BJ (cell line): ENCODE data around the gene EFNA1. TPM values are rescaled to one million over a fixed set of nuclear protein-coding genes. Genes with fewer than 3 reads are reported as not detected.
A peak's percentile ranks its signal among the peaks of the same experiment; 100 is the strongest.

ENCODE experiments used
- CTCF ChIA-PET: fragments of 350-600 bp; formaldehyde crosslinking; extraction: SDS; loops from one replicate; lab custom pipeline; 2021; ENCODE audit warnings: antibody characterized with exemption, inconsistent platforms; lab: Yijun Ruan, JAX
- POLR2A ChIA-PET: fragments of 300-600 bp; sonication (Branson Sonifier 250); formaldehyde crosslinking; extraction: SDS; loops from one replicate; lab custom pipeline; 2021; ENCODE audit warnings: antibody characterized with exemption; lab: Charles Lee
- DNase-seq: peaks from one replicate; pipeline ENCODE4 v3.0.0-alpha.2; 2011; ENCODE audit warnings: low read depth
- H3K27me3 ChIP-seq: 2 replicates; pipeline ENCODE4 v1.6.0; 2011; ENCODE audit warnings: low read length; ENCODE audit not compliant: control insufficient read depth, insufficient read depth
- H3K36me3 ChIP-seq: 2 replicates; pipeline ENCODE4 v1.5.1; 2011; ENCODE audit warnings: low read length; ENCODE audit not compliant: control insufficient read depth, insufficient read depth
- H3K4me3 ChIP-seq: 2 replicates; pipeline ENCODE4 v1.5.1; 2011; ENCODE audit warnings: low read depth, mild to moderate bottlenecking, control low read depth, low read length
- polyA minus RNA-seq: library from RNA; depleted of rRNA, polyadenylated mRNA; stranded (reverse); fragments of >200 nt; gene quantifications from 2 replicates; pipeline ENCODE4 v1.2.3, GENCODE V29; 2011; rRNA and poly(A)+ RNA removed
- polyA plus RNA-seq: library from polyadenylated mRNA; depleted of rRNA; stranded (reverse); fragments of >200 nt; gene quantifications from 2 replicates; pipeline ENCODE4 v1.2.3, GENCODE V29; 2011; rRNA removed
- TF ChIP-seq, protein P1 (sequence below): IDR thresholded peaks from 2 replicates; pipeline ENCODE4 v1.5.1; 2011; ENCODE audit warnings: low read depth, mild to moderate bottlenecking, control low read depth, inconsistent platforms, low read length, moderate library complexity; ENCODE audit not compliant: insufficient read depth

EFNA1 gene, protein sequence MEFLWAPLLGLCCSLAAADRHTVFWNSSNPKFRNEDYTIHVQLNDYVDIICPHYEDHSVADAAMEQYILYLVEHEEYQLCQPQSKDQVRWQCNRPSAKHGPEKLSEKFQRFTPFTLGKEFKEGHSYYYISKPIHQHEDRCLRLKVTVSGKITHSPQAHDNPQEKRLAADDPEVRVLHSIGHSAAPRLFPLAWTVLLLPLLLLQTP
- polyA plus RNA-seq: 1.1 and 1.6 TPM in 2 replicates
- 0.31 and 1.00 TPM in 2 replicates for polyA minus RNA-seq

GRCh38 chr1:155127105-155127966 lies at the start of gene EFNA1:
EFNA1 (plus strand) TSS chr1:155127876; CDS start chr1:155127978, 102 bp downstream.
- TF ChIP-seq, protein P1, sequence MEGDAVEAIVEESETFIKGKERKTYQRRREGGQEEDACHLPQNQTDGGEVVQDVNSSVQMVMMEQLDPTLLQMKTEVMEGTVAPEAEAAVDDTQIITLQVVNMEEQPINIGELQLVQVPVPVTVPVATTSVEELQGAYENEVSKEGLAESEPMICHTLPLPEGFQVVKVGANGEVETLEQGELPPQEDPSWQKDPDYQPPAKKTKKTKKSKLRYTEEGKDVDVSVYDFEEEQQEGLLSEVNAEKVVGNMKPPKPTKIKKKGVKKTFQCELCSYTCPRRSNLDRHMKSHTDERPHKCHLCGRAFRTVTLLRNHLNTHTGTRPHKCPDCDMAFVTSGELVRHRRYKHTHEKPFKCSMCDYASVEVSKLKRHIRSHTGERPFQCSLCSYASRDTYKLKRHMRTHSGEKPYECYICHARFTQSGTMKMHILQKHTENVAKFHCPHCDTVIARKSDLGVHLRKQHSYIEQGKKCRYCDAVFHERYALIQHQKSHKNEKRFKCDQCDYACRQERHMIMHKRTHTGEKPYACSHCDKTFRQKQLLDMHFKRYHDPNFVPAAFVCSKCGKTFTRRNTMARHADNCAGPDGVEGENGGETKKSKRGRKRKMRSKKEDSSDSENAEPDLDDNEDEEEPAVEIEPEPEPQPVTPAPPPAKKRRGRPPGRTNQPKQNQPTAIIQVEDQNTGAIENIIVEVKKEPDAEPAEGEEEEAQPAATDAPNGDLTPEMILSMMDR: no peak
- no peak for DNase-seq
- POLR2A ChIA-PET: no interaction called here
- Histone ChIP-seq H3K4me3 (peak within 1 kb of the TSS; percentile 40), H3K36me3 (no peaks in the 10 kb centered on the region), H3K27me3 (peaks cover 44% of the 10 kb centered on the region)
- CTCF ChIA-PET: interaction anchor here (1.4 to 2.9 kb wide), 3 partner anchors 32 to 42 kb away, joined by 3 to 11 read pairs (median 10); no protein-coding TSS in a partner anchor

DNA sequence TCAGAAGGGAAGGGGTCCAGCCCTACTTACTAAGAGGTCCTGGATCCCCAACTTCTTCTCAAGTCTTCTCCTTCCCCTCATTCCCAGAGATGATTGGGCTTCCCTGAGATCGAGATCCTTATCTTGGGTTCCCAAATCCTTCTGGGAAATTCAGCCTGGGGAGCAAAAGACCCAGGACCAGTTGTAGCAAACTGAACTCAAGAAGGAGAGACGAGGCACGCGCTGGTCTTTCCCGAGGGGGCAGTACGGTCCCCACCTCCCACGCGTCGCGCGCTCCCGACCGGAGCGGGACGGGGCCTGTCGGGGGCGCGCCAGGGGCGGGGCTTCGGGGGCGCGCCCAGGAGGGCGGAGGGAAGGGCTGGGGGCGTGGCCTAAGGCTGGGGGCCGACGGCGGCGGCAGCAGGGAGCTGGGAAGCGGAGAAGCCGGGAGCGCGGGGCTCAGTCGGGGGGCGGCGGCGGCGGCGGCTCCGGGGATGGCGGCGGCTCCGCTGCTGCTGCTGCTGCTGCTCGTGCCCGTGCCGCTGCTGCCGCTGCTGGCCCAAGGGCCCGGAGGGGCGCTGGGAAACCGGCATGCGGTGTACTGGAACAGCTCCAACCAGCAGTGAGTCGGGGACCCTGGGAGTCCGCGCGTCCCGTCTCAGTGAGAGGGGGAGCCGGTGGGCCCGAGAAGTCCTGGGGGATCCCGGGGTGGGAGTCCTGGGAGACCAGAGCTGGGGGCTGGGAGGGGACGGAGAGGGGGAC lies 49.0 kb upstream of the EFNA1 start, which contains the start of gene EFNA3:
Gene EFNA3, plus strand, starts transcription at position 369 of the 741 bp plus-strand sequence. Its CDS starts 105 bp downstream, at position 474.
- ChIA-PET POLR2A (no interaction called here), CTCF (interaction anchor here (0.7 to 2.1 kb wide), 8 partner anchors 10 to 138 kb away, joined by 3 to 9 read pairs (median 4); partner anchors contain the start of genes ADAM15 and EFNA4)

GRCh38 chr1:155079210-155079486 lies 48.5 kb upstream of the EFNA1 start:
- Histone ChIP-seq H3K36me3 (no peaks in the 10 kb centered on the region), H3K27me3 (peaks cover 40% of the 10 kb centered on the region), H3K4me3 (peak overlapping the region; percentile 27)
- DNase-seq: no peak
- ChIA-PET POLR2A (no interaction called here), CTCF (interaction anchor here (0.8 to 2.1 kb wide), 7 partner anchors 10 to 139 kb away, joined by 3 to 9 read pairs (median 4); partner anchors contain the start of genes ADAM15 and EFNA4)
- TF ChIP-seq, protein P1: no peak

More for the DNA sequence above, 49.0 kb upstream of the EFNA1 start, which contains the start of gene EFNA3:
- Histone ChIP-seq H3K36me3 (no peaks in the 10 kb centered on the region), H3K4me3 (peak within 1 kb of the TSS; percentile 27), H3K27me3 (peaks cover 39% of the 10 kb centered on the region)
- DNase-seq: no peak
- TF ChIP-seq, protein P1: no peak

DNA sequence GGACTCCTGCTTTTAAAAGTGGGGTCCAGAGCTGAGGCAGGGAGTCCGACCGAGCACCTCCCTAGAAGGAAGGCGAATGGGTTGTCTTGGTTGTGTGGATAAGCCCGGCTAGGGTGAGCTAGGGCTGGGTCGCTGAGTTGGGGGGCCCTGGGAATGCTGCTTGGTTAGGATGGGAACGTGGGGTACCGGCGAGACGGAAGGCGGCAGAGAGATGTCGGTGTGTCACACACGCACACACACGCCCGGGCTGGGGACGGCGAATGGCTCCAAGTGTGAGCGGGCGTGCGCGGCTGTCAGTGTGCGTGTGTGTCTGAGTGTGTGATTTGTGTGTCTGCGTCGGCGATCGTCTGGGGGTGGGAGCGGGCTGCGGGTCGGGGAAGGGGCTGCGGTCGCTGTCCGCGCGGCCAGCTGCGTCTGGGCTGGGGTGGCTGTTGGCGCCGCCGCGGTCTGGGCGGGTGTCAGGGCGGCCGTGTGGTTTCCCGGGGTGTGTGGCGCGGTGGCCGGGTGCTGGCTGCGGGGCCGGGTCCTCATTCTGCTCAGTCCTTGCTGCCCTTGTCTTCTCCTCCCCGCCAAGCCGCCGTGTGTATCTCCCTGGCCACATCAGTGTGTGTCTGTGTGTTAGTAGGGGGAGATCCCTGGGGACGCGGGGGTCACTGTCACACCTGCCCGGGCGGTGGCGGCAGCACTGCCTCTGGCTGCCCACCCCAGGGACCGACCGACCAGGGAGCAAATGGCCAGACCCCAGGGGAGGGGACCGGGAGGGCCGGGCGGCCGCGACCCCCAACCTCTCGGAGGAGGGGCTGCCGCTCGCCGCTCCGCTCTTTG lies 48.0 kb upstream of the EFNA1 start:
- TF ChIP-seq, protein P1: no peak
- no peak for DNase-seq
- H3K4me3 ChIP-seq: no peak overlapping the region
- H3K36me3 ChIP-seq: no peaks in the 10 kb centered on the region
- ChIA-PET CTCF (interaction anchor here (1.0 to 2.1 kb wide), 7 partner anchors 9 to 139 kb away, joined by 3 to 9 read pairs (median 4); partner anchors contain the start of gene EFNA4), POLR2A (no interaction called here)
- H3K27me3 ChIP-seq: peaks cover 40% of the 10 kb centered on the region
